NCI-H1930 (cell line): ENCODE measurements around the gene FICD.

ENCODE experiments used
- DNase-seq, 2 experiments: peaks; one replicate each; lab custom pipeline; 2025; lab: John Stamatoyannopoulos, UW

The FICD gene

DNA sequence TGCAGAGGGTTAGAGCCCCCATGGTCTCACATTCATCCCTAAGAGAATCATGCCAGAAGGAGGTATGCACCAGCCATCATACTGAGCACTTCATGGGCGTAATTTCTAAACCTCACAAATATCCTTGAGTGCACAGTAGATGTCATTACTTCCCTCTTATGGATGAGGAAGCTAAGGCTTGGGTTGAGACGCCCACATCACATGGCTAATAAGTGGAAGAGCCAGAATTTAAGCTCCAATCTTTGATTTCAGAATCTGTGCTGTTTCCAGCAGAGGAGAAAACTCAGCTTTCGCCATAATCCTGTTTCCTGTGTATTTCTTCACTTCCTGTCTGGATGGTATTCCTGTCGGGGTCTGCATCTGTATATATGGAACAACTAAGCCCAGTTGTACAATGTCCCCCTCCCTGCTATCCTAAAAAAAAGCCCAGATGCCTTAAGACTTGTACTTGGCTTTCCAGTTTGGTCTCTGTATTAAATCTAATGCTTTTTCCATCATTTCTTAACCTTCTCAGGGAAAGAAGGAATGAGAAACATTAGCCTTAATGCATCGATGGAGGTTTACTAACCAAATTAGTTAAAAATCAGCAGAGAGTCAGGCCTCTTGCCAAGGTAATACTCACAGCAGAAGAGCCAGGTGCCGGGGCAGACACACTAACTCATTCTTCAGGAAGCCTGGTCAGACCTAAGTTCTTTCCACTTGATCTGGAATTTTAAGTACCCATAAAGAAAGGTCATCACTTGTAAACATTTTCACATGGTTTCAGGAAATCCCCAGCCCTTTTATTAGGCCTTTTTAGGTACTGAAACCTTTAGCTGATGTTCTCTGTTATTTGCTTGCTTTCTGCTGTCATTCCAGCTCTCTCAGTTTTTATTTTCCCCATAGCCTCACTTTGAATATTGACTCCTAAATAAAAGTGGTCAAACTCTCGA, 52.6 kb downstream of the FICD start:
- no peak for DNase-seq

DNA sequence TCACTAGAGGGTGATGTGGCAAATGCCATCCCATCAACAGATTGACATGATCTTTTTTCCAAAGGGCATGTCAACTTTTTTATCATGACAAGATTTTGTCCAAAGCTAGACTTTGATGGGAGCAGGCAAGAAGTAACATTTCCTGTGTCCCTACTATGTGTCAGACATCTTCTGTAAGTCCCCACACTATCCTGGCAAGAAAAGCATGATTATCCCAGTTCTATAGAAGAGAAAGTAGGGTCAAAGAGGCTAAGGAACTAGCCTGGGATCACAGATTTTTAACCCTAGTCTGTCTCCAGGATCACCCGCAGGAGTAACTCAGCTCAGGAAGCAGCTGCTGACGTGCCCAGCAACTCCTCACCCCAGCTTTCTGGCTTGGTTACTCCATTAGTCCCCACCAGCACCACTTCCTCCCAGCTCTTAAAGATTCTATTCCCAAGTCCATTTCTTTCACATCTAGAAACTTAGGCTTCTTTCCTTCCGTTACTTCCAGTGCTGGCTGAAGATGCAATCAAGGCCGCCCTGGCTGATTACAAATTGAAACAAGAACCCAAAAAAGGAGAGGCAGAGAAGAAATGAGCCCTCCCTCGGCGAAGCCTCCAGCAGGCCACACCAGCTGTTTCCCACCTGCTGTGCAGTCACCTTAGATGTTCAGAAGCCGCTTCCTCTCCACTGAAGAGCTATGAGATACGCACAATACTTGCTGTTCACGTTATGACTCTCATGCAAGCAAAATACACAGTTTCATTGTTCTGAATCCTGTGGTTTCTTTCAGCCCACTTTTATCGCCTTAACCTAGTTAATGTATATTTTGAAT, 53.5 kb downstream of the FICD start:
- no peak for DNase-seq
